Endothelial cell of umbilical vein (primary cell): ENCODE data around the gene DNM2. TPM values are rescaled to one million over a fixed set of nuclear protein-coding genes. Genes with fewer than 3 reads are reported as not detected.

ENCODE experiments used
- BruUV-seq: library from RNA; stranded (reverse); fragments of 400-500 nt; replicated peaks from 2 replicates; lab custom pipeline; 2021; lab: Mats Ljungman, UMichigan
- CTCF ChIA-PET: fragments of 300-600, 350-600 bp; sonication (Branson Sonifier 250); formaldehyde crosslinking; loops from one replicate; lab custom pipeline; 2021; ENCODE audit warnings: antibody characterized with exemption, inconsistent platforms; lab: Charles Lee
- POLR2A ChIA-PET: fragments of 300-600, 350-600 bp; sonication (Branson Sonifier 250); formaldehyde crosslinking; loops from one replicate; lab custom pipeline; 2021; ENCODE audit warnings: antibody characterized with exemption, inconsistent platforms; lab: Charles Lee
- DNase-seq: peaks from one replicate; pipeline ENCODE4 v3.0.0-alpha.2; 2011; ENCODE audit warnings: low read depth, low spot score
- FAIRE-seq: peaks from 2 replicates; lab custom pipeline; 2011; peaks lifted over from hg19 to GRCh38; lab: Jason Lieb, UNC
- H2AFZ ChIP-seq: 2 replicates; pipeline ENCODE4 v1.6.0; 2012; ENCODE audit warnings: low read depth, low read length, control low read depth, inconsistent platforms
- H3K27ac ChIP-seq: 2 replicates; pipeline ENCODE4 v1.5.1; 2011; ENCODE audit warnings: low read depth, mild to moderate bottlenecking, control low read depth, low read length, moderate library complexity; ENCODE audit not compliant: insufficient read depth
- H3K27me3 ChIP-seq, 2 experiments: 2 replicates each; pipeline versions ENCODE4 v1.6.0 to v1.6.1; 2011; ENCODE audit warnings: low read length in 2 of 2, mixed read lengths in 1 of 2; ENCODE audit not compliant: control insufficient read depth in 2 of 2, insufficient read depth in 2 of 2
- H3K36me3 ChIP-seq, 2 experiments: 2 replicates in 1 of 2; 3 replicates in 1 of 2; pipeline ENCODE4 v1.5.1; 2011; ENCODE audit warnings: low read length in 2 of 2, mild to moderate bottlenecking in 1 of 2, moderate library complexity in 1 of 2; ENCODE audit not compliant: control insufficient read depth in 2 of 2, insufficient read depth in 2 of 2; ENCODE audit errors: extremely low read depth in 1 of 2
- H3K4me1 ChIP-seq: 3 replicates; pipeline ENCODE4 v1.5.1; 2011; ENCODE audit warnings: mild to moderate bottlenecking, low read length; ENCODE audit not compliant: control insufficient read depth, insufficient read depth; ENCODE audit errors: extremely low read depth
- H3K4me2 ChIP-seq: 2 replicates; pipeline ENCODE4 v1.6.1; 2011; ENCODE audit warnings: low read length, control low read depth, mixed read lengths; ENCODE audit not compliant: insufficient read depth
- H3K4me3 ChIP-seq, 3 experiments: fragments of 200-600 bp in 1 of 3; sonication (generic), shearing (Covaris generic) in 1 of 3; replicated peaks in 1 of 3; 2 replicates each; pipeline ENCODE4 v1.5.1; 2011 to 2016; ENCODE audit warnings: control low read depth in 3 of 3, low read length in 3 of 3, mild to moderate bottlenecking in 2 of 3, inconsistent platforms in 1 of 3, low read depth in 1 of 3, moderate library complexity in 1 of 3; ENCODE audit not compliant: insufficient read depth in 1 of 3
- H3K79me2 ChIP-seq: 2 replicates; pipeline ENCODE4 v1.6.0; 2012; ENCODE audit warnings: low read length, inconsistent platforms; ENCODE audit not compliant: control insufficient read depth, insufficient read depth
- H3K9ac ChIP-seq: replicated peaks from 2 replicates; pipeline ENCODE3; 2011; ENCODE audit warnings: low read length, control low read depth; ENCODE audit not compliant: insufficient read depth; ENCODE audit errors: extremely low read depth
- H3K9me1 ChIP-seq: replicated peaks from 3 replicates; pipeline ENCODE4 v1.6.0; 2011; ENCODE audit warnings: mild to moderate bottlenecking, low read length; ENCODE audit not compliant: control insufficient read depth, insufficient read depth; ENCODE audit errors: extremely low read depth
- H3K9me3 ChIP-seq: replicated peaks from 2 replicates; pipeline ENCODE4 v1.5.1; 2012; ENCODE audit warnings: low read length, inconsistent platforms; ENCODE audit not compliant: control insufficient read depth, insufficient read depth
- H4K20me1 ChIP-seq: replicated peaks from 2 replicates; pipeline ENCODE3; 2011; ENCODE audit warnings: mild to moderate bottlenecking, low read length; ENCODE audit not compliant: control insufficient read depth, insufficient read depth; ENCODE audit errors: extremely low read depth
- CTCF ChIP-seq, 2 donors: IDR thresholded peaks; 1 replicate in 1 of 2; 2 replicates in 1 of 2; pipeline ENCODE4 v1.5.1; 2011; ENCODE audit warnings: low read length in 2 of 2, mild to moderate bottlenecking in 2 of 2, moderate library complexity in 2 of 2, control low read depth in 1 of 2, inconsistent platforms in 1 of 2, low read depth in 1 of 2; ENCODE audit not compliant: insufficient read depth in 1 of 2; ENCODE audit errors: extremely low read depth in 1 of 2
- EZH2 ChIP-seq: IDR thresholded peaks from 2 replicates; pipeline ENCODE4 v1.6.1; 2012; ENCODE audit warnings: borderline replicate concordance, low read depth, mild to moderate bottlenecking, moderate library complexity, low read length, inconsistent platforms; ENCODE audit not compliant: severe bottlenecking
- FOS ChIP-seq: IDR thresholded peaks from 2 replicates; pipeline ENCODE4 v1.6.1; 2011; ENCODE audit warnings: mild to moderate bottlenecking, low read length, moderate library complexity, borderline replicate concordance; ENCODE audit not compliant: insufficient read depth
- GATA2 ChIP-seq: IDR thresholded peaks from 2 replicates; pipeline ENCODE4 v1.7.0; 2011; ENCODE audit warnings: low read depth, mild to moderate bottlenecking, moderate library complexity, mixed read lengths, low read length; ENCODE audit not compliant: insufficient read length, insufficient read depth
- JUN ChIP-seq: IDR thresholded peaks from 2 replicates; pipeline ENCODE4 v1.6.1; 2011; ENCODE audit warnings: borderline replicate concordance, low read depth; ENCODE audit not compliant: insufficient read length, insufficient read depth
- MAX ChIP-seq: IDR thresholded peaks from 2 replicates; pipeline ENCODE4 v1.6.1; 2011; ENCODE audit not compliant: insufficient read depth, insufficient read length
- MYC ChIP-seq: IDR thresholded peaks from one replicate; pipeline ENCODE4 v1.6.1; 2011; ENCODE audit warnings: mild to moderate bottlenecking, low read depth, low read length
- POLR2A ChIP-seq: IDR thresholded peaks from 2 replicates; pipeline ENCODE4 v1.6.1; 2012; ENCODE audit warnings: low read depth, mild to moderate bottlenecking, control low read depth, low read length
- POLR2AphosphoS5 ChIP-seq: IDR thresholded peaks from 2 replicates; pipeline ENCODE4 v1.6.1; 2012; ENCODE audit warnings: low read depth, mild to moderate bottlenecking, control low read depth, low read length, moderate library complexity; ENCODE audit not compliant: insufficient read depth
- dilution Hi-C: fragments of 300-500 bp; cut with MboI; formaldehyde crosslinking; loops from one replicate; pipeline ENCODE4 v1.15.0; 2019; ENCODE audit warnings: low sequenced_read_pairs; ENCODE audit not compliant: extremely low pct_ligation_motif_present
- intact Hi-C: fragments of 100-400 bp; cut with micrococcal nuclease; formaldehyde crosslinking; loops from one replicate; pipeline ENCODE4 v1.10.0; 2022
- polyA plus RNA-seq, 4 experiments: library from polyadenylated mRNA; depleted of rRNA in 3 of 4; stranded (reverse) in 3 of 4; unstranded in 1 of 4; fragments of >200 nt; gene quantifications; 2 replicates each; pipeline versions ENCODE4 v1.2.1 to v1.2.3, GENCODE V29; 2011 to 2012; ENCODE audit warnings: missing spikeins in 1 of 4
- total RNA-seq: library from RNA; stranded (reverse); gene quantifications from 2 replicates; pipeline ENCODE4 v1.2.3, GENCODE V29; 2021

Gene DNM2
- total and polyA plus RNA-seq, 2 donors (not counting 3 experiments of a cell fraction or from before 2014, with no cell fraction given): 81.8 to 175 TPM

GRCh38 chr19:10712045-10712444 is 5.8 kb upstream of the DNM2 start:
- DNase-seq (no peak), FAIRE-seq (no peak)
- Histone ChIP-seq H4K20me1 (no peaks in the 10 kb centered on the region), H3K27me3 (no peaks in the 10 kb centered on the region), H3K4me3 (no peak overlapping the region), H3K36me3 (peaks cover 0 to 3% of the 10 kb centered on the region in 2 experiments), H2AFZ (no peak overlapping the region), H3K4me2 (no peak overlapping the region), H3K9me3 (no peaks in the 10 kb centered on the region), H3K27ac (no peak overlapping the region), H3K9ac (no peak overlapping the region), H3K4me1 (peaks cover under 1% of the 10 kb centered on the region), H3K79me2 (no peaks in the 10 kb centered on the region), H3K9me1 (no peaks in the 10 kb centered on the region)
- CTCF ChIA-PET: interaction anchor here (1.6 kb wide), 1 partner anchor 12 kb away, joined by 4 read pairs; no protein-coding TSS in a partner anchor
- dilution Hi-C loops (no loop called here), intact Hi-C loops (no loop called here)
- POLR2A ChIA-PET: no interaction called here
- TF ChIP-seq POLR2A: no peak
- TF ChIP-seq JUN: no peak
- no peak for TF ChIP-seq MYC
- TF ChIP-seq MAX: no peak
- TF ChIP-seq GATA2: no peak
- TF ChIP-seq CTCF (IDR thresholded peaks at IDR 0.05; ENCODE audit: extremely low read depth in 1 of 2, insufficient read depth in 1 of 2, low read depth in 1 of 2, low read length in 2 of 2): no peak
- TF ChIP-seq FOS: no peak
- no peak for TF ChIP-seq EZH2
- TF ChIP-seq POLR2AphosphoS5: no peak
- BruUV-seq: no TSS peak
